GM10266 (cell line): ENCODE data around the gene GHRHR.

Source experiments
- DNase-seq: peaks from one replicate; pipeline ENCODE4 v3.0.0; 2012; ENCODE audit errors: extremely low spot score
- TF ChIP-seq, protein P1 (sequence below): IDR thresholded peaks from 2 replicates; pipeline ENCODE4 v1.5.1; 2012; ENCODE audit warnings: mild to moderate bottlenecking, low read depth; ENCODE audit not compliant: control insufficient read depth, insufficient read depth; ENCODE audit errors: missing control alignments

Gene GHRHR

DNA sequence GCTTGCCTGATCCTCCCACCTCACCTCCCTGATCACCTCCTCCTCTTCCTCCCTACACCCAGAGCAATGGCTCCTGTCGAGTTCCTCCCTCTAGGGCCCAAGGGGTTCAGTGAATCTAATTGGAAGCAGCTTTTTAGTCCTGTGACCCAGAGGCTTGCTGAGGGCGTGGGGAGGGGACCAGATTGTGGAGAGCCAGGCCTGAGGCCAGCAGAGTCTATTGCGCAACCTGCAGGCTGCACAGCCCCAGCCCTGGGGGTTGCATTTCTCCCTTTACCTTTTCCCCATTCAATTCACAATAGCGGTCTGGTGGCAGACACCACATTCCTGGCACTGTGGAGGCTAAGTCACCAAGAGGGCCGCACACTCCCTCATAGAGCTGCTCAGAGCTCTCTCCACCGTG lies 32.5 kb downstream of the GHRHR start:
- DNase-seq: no peak

DNA sequence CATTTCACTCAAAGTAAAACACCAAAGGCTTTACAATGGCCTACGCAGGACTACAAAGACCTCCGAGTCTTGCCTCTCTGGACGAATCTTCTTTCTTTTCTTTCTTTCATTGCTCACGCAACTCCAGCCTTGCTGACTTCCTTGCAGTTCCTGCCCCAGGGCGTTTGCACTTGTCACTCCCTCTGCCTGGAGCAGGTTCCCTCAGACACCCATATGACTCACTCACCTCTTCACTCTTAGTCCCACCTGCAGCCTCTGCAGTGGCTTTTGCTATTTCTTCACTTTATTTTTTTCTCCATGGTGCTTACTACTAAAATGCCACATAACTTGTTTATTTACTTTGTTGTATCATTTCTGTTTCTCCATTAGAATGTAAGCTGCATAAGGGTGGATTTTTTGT lies 33.1 kb downstream of the GHRHR start:
- TF ChIP-seq, protein P1, sequence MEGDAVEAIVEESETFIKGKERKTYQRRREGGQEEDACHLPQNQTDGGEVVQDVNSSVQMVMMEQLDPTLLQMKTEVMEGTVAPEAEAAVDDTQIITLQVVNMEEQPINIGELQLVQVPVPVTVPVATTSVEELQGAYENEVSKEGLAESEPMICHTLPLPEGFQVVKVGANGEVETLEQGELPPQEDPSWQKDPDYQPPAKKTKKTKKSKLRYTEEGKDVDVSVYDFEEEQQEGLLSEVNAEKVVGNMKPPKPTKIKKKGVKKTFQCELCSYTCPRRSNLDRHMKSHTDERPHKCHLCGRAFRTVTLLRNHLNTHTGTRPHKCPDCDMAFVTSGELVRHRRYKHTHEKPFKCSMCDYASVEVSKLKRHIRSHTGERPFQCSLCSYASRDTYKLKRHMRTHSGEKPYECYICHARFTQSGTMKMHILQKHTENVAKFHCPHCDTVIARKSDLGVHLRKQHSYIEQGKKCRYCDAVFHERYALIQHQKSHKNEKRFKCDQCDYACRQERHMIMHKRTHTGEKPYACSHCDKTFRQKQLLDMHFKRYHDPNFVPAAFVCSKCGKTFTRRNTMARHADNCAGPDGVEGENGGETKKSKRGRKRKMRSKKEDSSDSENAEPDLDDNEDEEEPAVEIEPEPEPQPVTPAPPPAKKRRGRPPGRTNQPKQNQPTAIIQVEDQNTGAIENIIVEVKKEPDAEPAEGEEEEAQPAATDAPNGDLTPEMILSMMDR: no peak
- no peak for DNase-seq

More for the DNA sequence above, 32.5 kb downstream of the GHRHR start:
- TF ChIP-seq, protein P1: no peak

DNA sequence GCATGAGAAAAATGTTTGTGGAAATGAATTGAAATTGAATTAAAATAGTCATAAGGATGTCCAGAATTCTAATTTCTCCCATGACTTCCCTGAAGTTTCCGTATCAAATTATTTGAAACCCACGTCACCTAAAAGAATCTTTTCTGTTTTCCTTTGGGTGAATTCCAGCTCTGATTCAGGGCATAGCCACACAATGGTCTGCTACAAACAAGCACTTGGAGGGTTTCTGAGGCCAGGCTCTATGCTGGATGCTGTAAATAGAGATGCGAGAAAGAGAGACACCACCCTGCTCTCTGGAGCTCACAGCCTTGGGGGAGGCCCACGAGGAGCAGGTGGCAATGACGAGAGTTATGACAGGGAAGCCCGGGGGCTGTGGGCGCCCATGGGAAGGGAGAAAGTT lies 33.6 kb downstream of the GHRHR start:
- TF ChIP-seq, protein P1: no peak
- no peak for DNase-seq

DNA sequence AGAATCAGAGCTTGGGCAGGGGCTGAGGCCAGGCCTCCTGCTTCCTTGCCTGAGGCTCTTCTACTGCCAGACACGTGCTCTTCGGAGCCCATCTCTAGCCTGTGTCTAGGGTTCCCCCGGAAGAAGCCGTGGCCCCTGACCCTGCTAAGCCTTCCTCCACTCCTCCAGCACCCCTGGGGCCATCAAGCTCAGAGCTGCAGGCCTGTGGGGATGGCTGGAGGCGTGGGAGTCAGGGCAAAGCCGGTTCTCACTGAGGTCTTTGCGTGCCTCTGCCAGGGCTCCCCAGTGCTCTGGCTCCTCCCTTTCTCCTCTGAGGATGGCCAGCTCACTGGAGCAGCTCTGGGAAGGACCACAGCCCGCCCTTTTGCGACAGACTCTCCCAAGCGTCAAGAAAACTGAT lies 34.4 kb downstream of the GHRHR start:
- TF ChIP-seq, protein P1: no peak
- no peak for DNase-seq

DNA sequence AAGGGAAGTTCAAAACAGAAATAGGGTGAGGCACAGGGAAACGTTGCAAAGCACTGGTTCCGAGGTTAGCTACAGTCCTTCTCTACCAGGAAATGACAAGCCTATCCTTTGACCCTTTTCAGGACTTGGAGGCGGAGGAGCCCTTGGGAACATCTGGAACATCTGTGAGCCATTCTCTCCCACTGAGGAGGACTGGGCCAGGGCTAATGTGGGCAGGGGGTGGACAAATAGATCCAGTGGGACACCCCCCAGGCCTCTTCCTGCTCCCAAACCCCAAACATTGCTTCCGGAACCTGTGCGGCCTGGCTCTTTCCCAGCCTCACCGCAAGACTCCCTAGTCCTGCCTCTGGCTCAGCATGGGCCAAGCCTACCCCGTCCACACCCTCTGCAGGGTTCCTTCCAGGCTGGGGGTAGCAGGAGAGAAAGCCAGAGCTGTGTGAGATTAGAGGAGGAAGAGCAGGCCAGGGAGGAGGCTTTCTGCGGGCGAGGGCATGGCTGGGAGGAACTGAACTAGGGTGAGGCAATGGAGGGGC lies 36.5 kb downstream of the GHRHR start:
- DNase-seq: no peak
- TF ChIP-seq, protein P1: no peak

DNA sequence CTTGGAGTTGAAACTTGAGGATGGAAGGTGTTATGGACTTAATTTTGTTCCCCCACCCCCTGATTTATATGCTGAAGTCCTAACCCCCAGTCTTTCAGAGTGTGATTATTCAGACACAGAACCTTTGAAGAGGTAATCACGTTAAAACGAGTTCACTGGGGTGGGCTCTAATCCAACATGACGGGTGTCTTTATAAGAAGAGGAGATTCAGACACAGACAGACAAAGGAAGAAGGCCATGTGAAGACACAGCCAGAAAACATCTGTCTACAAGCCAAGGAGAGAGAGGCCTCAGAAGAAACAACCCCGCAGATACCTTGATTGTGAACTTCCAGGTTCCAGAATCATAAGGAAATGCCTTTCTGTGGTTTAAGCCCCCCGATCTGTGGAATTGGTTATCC lies 37.0 kb downstream of the GHRHR start:
- no peak for DNase-seq
- TF ChIP-seq, protein P1: no peak

DNA sequence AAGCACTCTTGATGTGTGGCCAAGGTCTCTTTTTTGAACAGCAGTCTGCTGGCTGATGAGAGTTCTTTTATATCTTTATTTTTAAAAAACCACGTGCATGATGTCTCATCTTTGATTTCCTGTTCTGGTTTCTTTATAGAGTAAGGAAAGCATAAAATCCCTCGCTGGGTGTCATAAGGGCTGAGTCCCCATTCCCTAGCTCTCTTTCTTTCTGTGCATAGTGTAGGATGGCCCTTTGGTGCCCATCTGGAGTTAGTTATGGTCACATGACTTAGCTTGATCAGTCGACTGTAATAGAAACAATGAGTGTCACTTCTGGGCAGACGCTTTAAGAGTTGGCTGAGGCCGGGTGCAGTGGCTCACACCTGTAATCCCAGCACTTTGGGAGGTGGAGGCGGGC lies 38.5 kb downstream of the GHRHR start:
- TF ChIP-seq, protein P1: no peak
- no peak for DNase-seq
